ENCODE measurements around the gene DNAH17. TPM values are rescaled to one million over a fixed set of nuclear protein-coding genes. Genes with fewer than 3 reads are reported as not detected.

The DNAH17 gene
- polyA plus RNA-seq, 3 donors = 1.9 to 4.5 (median 2.4) TPM

DNA sequence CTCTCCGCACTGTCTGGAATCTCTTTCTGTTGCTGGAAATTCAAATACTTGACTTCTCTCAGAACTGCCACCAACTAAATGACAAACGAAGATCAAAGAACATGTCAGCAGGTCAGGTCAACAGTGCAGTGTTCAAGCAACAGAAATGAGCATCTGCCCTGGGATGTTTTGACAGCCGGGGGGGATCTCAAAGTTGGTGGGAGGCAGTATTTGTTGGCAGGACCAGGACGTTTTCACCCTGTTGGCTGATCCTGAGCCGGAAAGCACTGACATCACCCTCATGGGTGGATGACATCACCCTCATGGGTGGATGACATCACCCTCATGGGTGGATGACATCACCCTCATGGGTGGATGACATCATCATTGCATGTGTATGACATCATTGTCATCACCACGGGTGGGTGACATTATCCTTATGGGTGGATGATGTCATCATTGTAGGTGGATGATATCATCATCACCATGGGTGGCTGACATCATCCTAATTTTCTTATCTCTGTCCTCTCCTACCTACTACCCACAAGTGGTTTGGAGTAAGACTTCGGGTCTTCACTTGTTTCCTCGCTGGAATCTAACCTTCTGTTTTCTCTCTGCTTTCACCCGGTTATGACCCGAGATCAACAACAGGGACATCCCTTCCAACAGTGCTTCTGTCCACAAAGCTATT, 18.9 kb downstream of the DNAH17 start:
- no peak for DNase-seq (ENCODE audit: extremely low read depth in 1 of 11, low read depth in 9 of 11, low spot score in 4 of 11)

GRCh38 chr17:78557598-78558039, 19.6 kb downstream of the DNAH17 start:
- no peak for DNase-seq (ENCODE audit: extremely low read depth in 1 of 11, low read depth in 9 of 11, low spot score in 4 of 11)

GRCh38 chr17:78556812-78557211, 20.4 kb downstream of the DNAH17 start:
- DNase-seq (ENCODE audit: extremely low read depth in 1 of 11, low read depth in 9 of 11, low spot score in 4 of 11) = no peak

- no peak for DNase-seq (ENCODE audit: extremely low read depth in 1 of 11, low read depth in 9 of 11, low spot score in 4 of 11)
Observed at GRCh38 chr17:78555746-78556401, 21.3 kb downstream of the DNAH17 start.

DNA sequence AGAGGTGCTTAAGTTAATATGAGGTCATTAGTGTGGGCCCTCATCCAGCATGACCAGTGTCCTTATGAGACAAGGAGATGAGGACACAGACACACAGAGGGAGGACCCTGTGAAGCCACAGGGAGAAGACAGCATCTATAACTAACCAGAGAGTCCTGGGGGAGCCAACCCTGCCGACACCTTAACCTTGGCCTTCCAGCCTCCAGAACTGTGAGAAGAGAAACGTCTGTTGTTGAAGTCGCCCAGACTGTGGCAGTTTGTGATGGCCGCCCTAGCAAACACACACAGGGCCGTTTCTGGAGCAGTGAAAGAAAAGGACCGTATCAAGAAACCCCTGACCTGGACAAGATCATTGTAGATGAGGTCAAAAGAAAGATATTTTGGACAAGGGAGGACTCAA, 26.7 kb downstream of the DNAH17 start:
- no peak for DNase-seq (ENCODE audit: extremely low read depth in 1 of 11, low read depth in 9 of 11, low spot score in 4 of 11)

GRCh38 chr17:78548725-78549124, 28.5 kb downstream of the DNAH17 start:
- no peak for DNase-seq (ENCODE audit: extremely low read depth in 1 of 11, low read depth in 9 of 11, low spot score in 4 of 11)

DNA sequence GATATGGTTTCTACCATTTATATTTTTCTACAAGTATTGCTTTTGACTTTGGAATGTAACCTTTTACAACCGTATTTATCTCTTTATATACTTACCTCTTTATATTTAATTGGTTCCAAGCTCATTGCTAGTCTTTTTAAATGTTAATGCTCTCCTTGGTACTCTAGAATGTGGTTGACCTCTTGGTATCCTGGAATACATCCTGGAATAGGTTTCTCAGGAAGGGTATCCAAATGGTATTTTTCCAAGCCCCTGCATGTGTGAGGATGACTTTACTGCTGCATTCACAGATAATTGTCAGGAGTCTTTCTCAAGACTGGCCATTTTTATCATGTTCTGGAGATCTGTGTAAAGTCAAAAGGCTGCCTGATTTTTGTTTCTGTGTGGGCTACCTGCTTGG, 30.2 kb downstream of the DNAH17 start:
- DNase-seq (ENCODE audit: extremely low read depth in 1 of 11, low read depth in 9 of 11, low spot score in 4 of 11) = no peak

DNA sequence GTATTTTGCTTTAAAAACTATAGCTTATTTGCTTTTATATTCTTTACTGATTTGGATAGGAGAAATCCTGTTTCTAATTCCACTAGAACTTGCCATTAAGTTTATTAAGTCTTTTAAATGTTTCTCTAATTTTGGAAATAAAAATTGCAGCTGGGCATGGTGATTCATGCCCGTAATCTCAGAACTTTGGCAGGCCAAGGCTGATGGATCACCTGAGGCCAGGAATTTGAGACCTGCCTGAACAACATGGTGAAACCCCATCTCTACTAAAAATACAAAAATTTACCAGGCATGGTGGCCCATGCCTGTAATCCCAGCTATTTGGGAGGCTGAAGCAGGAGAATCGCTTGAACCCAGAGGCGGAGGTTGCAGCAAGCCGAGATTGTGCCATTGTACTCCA, 30.7 kb downstream of the DNAH17 start:
- DNase-seq (ENCODE audit: extremely low read depth in 1 of 11, low read depth in 9 of 11, low spot score in 4 of 11) = no peak

DNA sequence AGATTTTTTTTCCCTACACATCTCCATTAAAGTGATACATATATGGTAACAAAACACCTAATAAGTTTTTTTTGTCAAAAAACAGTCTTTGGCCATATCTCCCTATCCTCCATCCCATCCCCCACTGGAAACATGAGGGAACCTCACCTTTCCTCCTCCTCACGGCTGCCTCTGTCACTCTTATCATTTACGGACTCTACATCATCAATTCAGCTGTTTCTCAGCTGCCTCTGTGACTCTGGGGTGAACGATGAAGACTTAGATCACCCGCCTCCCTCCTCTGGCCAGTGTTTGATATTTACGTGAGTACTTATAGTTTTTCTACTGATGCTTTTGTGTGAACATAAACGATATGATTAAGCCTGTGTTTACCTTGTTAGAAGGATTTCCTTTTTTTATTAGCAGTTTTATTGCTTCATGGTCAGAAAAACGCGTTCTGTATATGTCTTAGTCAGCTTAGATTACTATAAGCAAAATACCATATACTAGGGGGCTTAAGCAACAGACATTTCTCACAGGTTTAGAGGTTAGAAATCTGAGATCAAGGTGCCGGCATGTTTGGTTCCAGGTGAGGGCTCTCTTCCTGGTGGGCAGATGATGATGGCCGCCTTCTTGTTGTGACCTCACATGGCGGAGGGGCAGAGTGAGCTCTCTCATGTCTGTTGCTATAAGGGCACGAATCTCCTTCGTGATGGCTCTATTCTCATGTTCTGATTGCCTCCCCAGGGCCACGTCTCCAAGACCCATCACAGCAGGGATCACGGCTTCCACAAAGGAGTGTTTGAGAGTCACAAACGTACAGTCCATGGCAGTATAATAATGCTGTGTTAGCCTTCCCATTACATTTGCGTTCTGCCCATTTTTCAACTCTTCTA, 32.1 kb downstream of the DNAH17 start:
- DNase-seq (ENCODE audit: extremely low read depth in 1 of 11, low read depth in 9 of 11, low spot score in 4 of 11) = no peak

DNA sequence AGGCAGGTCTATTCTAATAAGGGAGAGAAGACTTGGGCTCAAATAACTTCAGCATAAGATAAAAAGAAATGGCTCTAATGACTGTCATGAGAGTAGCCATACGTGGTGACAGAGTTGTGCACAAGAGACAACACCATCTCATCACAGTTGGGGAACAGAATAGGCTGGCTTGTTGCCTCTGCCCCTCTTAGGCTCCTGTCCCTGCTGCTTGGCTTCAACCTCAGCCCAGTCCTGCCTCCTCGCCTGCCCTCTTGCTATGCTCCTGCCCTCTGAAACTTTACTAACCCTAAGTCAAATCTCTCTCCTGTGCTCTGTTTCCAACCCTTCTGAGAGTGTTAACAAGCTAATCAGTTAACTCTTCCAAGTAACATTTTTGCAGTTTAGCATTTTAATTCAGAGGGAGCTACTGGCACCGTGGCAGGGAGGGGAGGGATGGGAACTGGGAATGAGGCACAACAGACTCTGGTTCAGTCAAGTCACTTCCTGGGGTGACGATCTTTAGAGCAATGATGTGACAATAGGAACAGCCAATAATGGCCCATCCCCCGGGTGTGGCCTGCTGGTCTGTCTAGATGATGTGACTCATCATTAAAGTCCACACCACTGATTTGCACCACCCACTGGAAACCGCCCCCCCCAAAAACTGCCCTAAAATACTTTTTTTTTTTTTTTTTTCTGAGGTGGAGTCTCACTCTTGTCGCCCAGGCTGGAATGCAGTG, 35.5 kb downstream of the DNAH17 start:
- DNase-seq (ENCODE audit: extremely low read depth in 1 of 11, low read depth in 9 of 11, low spot score in 4 of 11) = no peak

DNA sequence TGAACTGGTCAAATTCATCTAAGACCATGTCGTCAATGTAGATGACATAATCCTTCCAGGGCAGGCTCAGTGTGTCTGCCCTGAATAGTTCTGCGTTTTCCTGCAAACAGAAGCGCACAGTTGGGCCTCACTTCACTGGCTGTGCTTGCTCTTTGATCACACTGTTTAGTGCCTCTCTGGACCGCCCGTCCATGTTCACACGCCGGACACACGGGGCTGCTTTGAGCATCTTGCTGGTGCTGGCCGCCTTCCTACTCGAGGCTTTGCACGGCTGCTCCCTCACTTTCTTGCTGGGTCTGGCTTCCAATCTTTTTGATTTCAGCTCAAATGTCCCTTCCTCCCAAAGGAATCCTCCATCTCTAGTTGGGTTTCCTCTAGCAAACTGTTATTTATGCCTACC, 37.4 kb downstream of the DNAH17 start:
- no peak for DNase-seq (ENCODE audit: extremely low read depth in 1 of 11, low read depth in 9 of 11, low spot score in 4 of 11)

- no peak for DNase-seq (ENCODE audit: extremely low read depth in 1 of 11, low read depth in 9 of 11, low spot score in 4 of 11)
Observed at GRCh38 chr17:78538033-78538776, 39.0 kb downstream of the DNAH17 start.

DNA sequence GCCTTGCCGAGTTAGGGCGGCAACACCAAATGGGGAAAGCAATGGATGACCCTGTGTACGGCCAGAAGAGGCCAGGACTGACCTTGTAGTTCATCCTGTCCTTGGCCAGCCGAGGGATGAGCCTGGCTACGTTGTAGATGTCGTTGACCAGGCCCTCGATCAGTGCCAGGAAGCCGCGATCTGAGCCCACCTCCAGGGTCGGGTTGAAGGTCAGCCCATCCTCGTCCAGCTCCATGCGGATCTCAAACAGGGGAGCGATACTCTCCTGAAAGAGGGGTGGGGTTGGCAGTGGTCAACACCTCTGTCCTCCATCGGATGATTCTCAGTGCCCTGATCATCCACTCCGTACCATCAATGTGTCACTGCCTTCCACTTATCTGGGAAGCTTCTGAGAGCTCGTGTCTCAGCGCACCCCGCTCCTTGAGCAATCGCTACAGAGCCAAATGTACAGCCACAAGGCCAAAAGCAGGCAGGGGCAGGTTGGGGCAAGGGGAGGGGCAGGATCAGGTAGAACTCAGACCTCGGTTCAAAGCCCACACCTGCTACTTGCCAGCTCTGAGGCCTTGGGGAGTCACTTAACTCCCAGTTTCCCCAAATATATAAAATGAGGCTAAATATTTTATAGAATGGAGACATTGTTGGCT, 39.9 kb downstream of the DNAH17 start:
- DNase-seq (ENCODE audit: extremely low read depth in 1 of 11, low read depth in 9 of 11, low spot score in 4 of 11) = no peak

DNA sequence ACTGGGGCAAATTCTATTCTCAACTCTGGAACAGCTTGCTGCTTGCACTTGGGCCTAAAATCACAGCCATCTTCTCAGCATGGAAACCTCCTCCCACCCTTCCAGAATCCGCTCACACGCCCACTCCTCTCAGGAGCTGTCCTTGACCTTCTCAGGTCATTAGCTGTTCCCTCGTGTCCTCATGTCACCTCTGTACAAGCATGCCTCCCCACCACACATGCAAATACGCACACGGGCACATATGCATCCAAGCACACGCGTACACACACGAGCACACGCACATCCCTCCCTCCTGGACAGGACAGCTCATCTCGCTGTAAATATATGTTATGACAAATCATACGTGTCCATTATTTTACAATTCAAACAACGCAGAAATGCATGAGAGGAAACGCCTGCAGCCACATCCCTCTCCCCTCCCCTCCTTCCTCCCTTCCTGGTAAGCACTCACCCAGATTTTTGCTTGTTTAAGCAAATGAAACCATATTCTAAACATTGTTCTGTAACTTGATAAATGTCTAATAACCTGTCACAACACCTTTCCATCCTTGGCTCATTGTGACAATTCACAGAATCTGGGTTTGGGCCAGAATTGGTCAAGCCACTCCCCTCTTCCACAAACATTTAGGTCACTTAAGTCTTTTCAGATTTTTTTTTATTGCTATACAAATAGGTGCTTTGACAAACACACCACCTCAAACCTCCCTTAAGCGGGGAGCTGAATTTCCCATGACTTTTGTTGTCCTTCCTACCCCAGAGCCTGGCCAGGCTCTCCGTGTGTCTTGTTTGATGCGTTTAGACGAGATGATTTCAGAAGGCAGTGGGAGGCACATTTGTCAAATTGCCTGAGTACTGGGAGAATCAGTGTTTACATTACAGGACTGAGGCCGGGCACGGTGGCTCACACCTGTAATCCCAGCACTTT, 41.7 kb downstream of the DNAH17 start:
- DNase-seq (ENCODE audit: extremely low read depth in 1 of 11, low read depth in 9 of 11, low spot score in 4 of 11) = no peak

DNA sequence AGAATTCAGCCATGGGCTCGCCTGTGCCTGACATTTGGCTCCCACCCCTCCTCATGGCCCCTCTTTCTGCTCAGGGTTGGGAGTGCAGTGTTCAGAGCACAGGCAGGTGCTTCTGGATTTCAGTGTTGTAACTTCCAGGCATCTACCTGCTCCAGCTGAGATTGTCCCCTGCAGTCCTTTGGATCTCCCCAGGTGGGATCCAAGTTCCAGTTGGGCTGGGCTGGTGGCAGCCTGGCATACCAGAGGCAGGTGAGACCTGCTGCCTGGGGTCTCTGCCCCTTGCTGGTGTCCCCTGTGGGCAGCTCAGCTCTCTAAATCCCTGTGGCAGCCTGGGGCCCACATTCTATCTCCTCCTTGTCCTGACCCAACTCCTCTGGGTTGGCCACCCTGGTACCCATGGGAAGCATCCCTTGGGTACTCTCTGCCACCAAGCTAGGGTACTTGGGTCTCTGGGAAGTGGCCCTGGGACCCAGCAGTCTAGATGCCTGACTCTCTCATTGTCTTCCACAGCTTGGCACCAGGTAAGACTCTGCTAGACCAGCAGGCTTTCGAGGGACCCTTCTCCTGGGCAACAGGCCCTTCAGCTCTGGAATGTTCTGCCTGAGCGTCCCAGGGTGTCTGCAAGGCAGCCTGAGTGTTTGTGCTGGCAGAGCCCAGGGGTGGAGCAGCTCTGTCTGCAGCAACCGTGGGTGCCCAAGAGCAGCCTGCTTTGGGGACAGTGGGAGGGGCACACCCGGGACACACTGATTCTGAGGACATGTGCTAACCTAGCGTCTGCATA, 42.5 kb downstream of the DNAH17 start:
- no peak for DNase-seq (ENCODE audit: extremely low read depth in 1 of 11, low read depth in 9 of 11, low spot score in 4 of 11)

- no peak for DNase-seq (ENCODE audit: extremely low read depth in 1 of 11, low read depth in 9 of 11, low spot score in 4 of 11)
Observed at GRCh38 chr17:78532922-78533640, 44.1 kb downstream of the DNAH17 start.
